HG02852 (cell line): Measurements from ENCODE around the gene LTB4R2.

Experiments used
- ATAC-seq: cut with Tn5 transposase; IDR thresholded peaks from one replicate; pipeline ENCODE4 v1.9.1; 2021; ENCODE audit warnings: mild to moderate bottlenecking, moderate library complexity; ENCODE audit not compliant: unreplicated experiment

LTB4R2 gene

GRCh38 chr14:24298892-24299254 lies 11.1 kb upstream of the LTB4R2 start:
- ATAC-seq: no peak

GRCh38 chr14:24299255-24300191 lies 10.4 kb upstream of the LTB4R2 start, which contains the start of the genes DHRS1 and NOP9:
DHRS1 (minus strand) TSS chr14:24299780; CDS start chr14:24299106, 674 bp downstream.
NOP9 (plus strand) TSS chr14:24299850; CDS start chr14:24299955, 105 bp downstream.
- ATAC-seq: peak; percentile 72

GRCh38 chr14:24300326-24300980 lies 9.5 kb upstream of the LTB4R2 start:
- no peak for ATAC-seq

GRCh38 chr14:24304019-24304387 lies 5.9 kb upstream of the LTB4R2 start:
- ATAC-seq: no peak

DNA sequence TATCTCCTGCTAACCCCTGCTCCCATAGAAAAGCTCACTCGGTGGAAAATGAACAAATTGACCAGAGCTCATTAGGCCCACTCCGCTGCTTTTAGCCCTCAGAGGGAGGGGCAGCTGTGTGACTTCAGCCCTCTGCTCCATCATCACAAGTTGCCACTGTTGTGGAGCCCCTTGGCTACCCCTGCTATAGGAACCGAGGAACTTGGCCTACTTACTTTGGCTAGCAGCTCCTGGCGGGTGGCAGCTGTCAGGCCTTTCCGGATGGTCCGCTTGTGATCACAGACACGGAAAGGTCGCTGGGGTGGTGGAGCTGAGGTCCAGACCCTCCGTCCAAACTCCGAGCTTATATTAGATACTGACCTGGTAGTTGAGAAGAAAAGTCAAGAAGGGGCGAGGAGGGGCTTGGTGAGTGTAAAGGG lies 2.8 kb upstream of the LTB4R2 start:
- no peak for ATAC-seq

DNA sequence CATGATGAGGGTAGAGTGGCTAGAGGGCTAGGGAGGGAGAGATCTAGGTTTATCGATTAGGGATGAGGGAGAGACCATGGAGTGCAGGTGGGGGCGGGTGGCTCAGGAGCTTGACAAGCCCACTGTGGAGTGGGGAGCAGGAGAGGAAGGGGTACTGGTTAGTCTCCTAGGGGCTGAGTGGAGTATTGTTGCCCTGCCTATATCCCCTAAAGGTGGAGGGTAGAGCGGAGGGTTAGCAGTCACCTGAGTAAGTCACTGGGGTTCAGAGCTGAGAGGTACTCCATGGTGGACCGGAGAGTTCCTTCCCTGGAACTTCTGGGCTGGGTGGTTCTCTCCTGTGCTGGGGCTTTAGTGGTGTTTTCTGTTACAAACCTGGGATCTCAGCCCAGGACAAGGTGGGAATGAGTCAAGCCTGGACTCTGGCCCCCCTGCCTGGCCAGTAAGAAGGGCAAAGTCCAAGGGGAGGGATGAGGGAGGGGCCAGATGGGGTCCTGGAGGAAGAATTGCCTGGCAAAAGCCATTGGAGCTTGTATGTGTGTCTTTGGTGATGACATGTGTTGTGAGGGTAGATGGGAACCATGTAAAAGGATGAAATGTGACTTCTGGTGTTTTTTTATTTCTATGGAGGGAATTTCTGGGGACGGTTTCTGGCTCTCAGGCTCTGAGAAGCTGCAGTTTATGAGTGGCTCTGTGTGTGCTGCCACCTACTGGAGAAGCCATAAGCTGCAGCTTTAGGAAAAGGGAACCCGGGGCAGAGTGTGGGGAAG lies 2.2 kb upstream of the LTB4R2 start, which contains the start of gene CIDEB:
Gene CIDEB, minus strand, starts transcription at position 403 of the 767 bp plus-strand sequence. Its CDS starts 119 bp downstream, at position 284.
- peak; percentile 35 for ATAC-seq

- ATAC-seq: no peak
Measured at GRCh38 chr14:24308342-24309124, 1.4 kb upstream of the LTB4R2 start.

- no peak for ATAC-seq
Measured at GRCh38 chr14:24310265-24310645, 315 bp downstream of the LTB4R2 start.

DNA sequence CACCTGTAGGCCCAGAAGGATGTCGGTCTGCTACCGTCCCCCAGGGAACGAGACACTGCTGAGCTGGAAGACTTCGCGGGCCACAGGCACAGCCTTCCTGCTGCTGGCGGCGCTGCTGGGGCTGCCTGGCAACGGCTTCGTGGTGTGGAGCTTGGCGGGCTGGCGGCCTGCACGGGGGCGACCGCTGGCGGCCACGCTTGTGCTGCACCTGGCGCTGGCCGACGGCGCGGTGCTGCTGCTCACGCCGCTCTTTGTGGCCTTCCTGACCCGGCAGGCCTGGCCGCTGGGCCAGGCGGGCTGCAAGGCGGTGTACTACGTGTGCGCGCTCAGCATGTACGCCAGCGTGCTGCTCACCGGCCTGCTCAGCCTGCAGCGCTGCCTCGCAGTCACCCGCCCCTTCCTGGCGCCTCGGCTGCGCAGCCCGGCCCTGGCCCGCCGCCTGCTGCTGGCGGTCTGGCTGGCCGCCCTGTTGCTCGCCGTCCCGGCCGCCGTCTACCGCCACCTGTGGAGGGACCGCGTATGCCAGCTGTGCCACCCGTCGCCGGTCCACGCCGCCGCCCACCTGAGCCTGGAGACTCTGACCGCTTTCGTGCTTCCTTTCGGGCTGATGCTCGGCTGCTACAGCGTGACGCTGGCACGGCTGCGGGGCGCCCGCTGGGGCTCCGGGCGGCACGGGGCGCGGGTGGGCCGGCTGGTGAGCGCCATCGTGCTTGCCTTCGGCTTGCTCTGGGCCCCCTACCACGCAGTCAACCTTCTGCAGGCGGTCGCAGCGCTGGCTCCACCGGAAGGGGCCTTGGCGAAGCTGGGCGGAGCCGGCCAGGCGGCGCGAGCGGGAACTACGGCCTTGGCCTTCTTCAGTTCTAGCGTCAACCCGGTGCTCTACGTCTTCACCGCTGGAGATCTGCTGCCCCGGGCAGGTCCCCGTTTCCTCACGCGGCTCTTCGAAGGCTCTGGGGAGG lies 985 bp downstream of the LTB4R2 start, which contains the start of gene LTB4R:
Gene LTB4R, plus strand, starts transcription at position 857 of the 959 bp plus-strand sequence. CDS start 4,150 bp downstream, outside the sequence.
- ATAC-seq: peak; percentile 54

- no peak for ATAC-seq
Measured at GRCh38 chr14:24311837-24312615, 2.1 kb downstream of the LTB4R2 start.

GRCh38 chr14:24312736-24313507 lies 3.0 kb downstream of the LTB4R2 start:
- no peak for ATAC-seq

DNA sequence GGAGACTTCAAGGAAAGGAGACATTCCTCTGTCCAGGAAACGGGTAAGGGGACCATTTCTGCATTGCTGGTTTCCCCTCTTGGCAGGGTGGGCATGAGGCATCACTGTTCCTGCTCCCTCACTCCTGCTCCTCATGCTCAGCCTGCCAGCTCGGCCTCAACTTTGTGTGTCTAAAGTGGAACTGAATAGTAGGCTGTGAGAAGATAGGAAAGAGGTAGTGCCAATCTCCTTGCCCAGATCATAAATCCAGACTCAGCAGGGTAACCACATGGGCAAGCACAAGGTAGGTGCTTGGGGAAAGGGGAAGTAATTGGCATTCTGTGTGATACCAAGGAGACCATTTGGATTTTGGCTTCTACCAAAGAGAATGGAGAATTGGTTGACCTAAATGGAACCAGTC lies 4.0 kb downstream of the LTB4R2 start:
- no peak for ATAC-seq

DNA sequence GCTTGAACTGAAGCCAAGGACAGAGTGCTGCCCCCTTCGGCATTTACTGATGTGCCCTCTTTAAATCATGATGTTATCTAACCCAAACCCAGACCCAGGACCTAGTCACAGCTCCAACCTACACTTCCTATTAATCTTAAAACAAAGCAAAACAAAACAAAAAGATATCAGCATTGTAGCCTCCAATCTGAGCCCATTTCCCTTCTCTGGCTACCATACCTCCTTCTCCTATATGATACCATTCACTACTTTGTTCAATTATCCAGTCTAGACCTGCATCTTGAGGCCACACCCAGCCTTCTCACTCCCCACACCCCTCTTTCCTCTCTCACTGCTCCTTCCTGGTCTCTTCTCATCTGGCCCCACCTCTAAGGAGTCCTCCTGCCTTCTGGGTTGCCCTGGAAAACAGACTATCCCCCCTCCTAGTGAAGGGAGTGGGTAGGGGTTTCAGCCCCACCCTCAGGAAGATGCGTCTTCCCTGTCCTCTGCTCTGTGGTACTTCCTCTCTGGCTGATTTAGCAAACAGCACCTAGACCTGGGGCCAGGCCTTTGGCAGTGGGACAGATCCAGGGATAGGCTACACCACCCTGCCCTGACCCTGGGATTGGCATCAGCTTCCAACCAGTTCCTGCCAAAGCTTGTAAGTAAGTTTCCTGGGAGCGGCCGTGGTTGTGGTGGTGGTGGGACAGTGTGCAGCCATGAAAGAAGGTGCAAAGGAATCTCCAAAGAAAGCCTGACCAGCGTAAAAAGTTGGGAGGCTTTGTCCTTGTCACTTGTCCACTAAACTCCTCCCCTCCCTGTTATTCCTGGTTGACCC lies 4.6 kb downstream of the LTB4R2 start:
- ATAC-seq: no peak

DNA sequence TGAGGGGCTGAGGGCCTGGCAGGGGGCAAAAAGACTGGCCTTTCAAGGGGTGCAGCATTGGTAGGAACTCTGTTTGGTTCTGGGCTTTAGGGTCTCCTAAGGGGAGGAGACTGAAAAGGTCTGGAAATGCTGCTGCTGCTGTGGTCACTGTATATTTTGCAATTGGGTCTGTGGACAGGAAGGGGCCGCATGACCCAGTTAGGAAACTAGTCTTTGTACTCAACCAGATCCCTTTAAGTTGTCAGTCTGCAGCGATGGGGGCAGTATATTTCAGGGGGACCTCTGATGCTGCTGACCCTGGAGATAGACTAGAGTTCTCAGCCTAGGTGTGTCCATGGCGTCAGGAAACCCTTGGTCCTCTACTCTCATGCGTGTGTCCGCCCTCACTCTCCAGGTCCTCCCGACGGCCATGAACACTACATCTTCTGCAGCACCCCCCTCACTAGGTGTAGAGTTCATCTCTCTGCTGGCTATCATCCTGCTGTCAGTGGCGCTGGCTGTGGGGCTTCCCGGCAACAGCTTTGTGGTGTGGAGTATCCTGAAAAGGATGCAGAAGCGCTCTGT lies 5.4 kb downstream of the LTB4R2 start:
- ATAC-seq: no peak

- no peak for ATAC-seq
Measured at GRCh38 chr14:24315807-24316596, 6.1 kb downstream of the LTB4R2 start.

DNA sequence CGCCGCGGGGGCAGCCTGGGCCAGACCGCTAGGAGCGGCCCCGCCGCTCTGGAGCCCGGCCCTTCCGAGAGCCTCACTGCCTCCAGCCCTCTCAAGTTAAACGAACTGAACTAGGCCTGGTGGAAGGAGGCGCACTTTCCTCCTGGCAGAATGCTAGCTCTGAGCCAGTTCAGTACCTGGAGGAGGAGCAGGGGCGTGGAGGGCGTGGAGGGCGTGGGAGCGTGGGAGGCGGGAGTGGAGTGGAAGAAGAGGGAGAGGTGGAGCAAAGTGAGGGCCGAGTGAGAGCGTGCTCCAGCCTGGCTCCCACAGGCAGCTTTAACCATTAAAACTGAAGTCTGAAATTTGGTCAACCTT lies 6.6 kb downstream of the LTB4R2 start:
- no peak for ATAC-seq
